GM21576 (cell line): Measurements from ENCODE around the gene CTNNA1.

Experiments
- ATAC-seq: cut with Tn5 transposase; IDR thresholded peaks from one replicate; pipeline ENCODE4 v1.9.1; 2021; ENCODE audit warnings: mild to moderate bottlenecking, moderate library complexity; ENCODE audit not compliant: unreplicated experiment

Gene CTNNA1

GRCh38 chr5:138844812-138845513, 91.7 kb downstream of the CTNNA1 start:
- ATAC-seq: no peak

- no peak for ATAC-seq
Measured at GRCh38 chr5:138849439-138849838, 96.2 kb downstream of the CTNNA1 start.

DNA sequence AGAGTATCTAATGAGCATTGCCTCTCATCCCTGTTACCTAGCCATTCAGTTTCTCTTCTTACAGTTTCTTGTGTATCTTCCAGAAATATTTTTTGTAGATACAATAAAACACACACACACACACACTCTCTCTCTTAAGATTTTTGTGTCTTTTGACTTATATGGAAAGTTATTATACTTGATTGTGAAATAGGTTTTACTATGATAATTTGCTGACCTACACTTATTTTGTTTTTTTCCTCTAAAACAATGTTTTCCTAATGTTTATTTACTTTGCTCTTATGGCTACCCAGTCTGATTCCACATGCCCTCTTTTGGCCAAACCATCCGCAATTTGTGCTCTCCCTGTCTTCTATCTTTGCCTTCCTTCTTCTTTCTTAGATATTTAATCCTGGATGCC, 96.7 kb downstream of the CTNNA1 start:
- no peak for ATAC-seq

DNA sequence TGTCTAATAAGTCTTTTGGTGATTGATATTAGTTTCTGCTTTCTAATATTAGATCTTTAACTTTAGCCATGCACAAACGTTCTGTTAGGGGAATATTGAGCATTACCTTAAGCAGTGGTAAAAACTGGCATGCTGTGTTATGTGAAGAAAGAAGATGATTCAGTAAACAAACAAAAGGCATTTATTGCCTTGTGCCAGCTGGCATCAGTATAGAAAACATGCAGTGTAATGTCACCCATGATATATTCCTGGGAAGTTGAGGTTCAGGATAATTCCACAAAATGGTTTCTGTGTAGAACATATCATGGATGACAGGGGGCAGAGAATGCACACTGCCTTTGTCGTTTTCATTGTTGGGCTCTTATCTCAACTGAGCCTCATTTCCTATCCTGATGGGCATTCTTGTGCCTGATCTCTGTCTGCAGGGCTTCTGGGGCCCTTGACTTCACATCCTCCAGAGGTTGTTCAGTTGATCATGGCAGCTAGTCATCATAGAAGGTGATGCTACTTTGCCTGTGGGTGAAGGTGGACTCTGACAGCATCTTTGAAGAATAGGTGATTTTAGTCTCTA, 97.7 kb downstream of the CTNNA1 start:
- no peak for ATAC-seq

DNA sequence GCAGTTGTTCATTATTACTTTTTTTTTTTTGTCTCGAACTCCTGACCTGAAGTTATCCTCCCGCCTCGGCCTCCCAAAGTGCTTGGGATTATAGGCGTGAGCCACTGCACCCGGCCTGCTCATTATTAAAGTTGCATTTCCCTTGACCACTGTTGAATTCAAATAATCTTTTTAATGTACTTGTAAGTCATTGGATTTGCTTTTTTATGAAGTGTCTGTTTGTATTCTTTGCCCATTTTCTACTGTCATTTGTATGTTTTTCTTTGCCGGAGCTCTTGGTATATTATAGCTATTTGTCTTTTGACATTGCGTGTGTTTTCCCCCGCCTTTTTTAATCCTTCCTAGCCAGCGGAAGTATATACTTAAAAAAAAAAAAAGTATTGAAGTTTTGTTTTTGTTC, 99.9 kb downstream of the CTNNA1 start:
- no peak for ATAC-seq

DNA sequence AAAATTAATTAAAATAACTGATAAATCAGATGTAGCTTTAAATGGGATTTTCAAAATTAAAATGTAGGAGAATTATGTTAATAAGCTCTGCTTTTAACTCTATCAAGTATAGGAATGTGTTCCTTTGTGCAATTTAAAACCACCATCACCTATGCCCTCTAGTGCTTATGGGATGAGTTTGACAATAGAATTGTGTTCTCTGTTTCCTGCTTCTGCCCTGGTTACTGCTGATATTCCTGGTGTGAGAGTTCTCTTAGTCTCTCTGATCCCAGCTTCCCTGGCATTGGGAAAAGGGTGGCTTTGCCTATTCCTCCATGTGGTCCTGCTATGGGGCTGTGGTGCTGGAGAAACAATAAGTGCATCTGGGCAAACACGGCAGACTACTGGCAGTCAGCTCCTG, 113.8 kb downstream of the CTNNA1 start:
- ATAC-seq: no peak

GRCh38 chr5:138869038-138869437, 115.8 kb downstream of the CTNNA1 start:
- no peak for ATAC-seq

GRCh38 chr5:138869763-138870500, 116.7 kb downstream of the CTNNA1 start:
- ATAC-seq: no peak

DNA sequence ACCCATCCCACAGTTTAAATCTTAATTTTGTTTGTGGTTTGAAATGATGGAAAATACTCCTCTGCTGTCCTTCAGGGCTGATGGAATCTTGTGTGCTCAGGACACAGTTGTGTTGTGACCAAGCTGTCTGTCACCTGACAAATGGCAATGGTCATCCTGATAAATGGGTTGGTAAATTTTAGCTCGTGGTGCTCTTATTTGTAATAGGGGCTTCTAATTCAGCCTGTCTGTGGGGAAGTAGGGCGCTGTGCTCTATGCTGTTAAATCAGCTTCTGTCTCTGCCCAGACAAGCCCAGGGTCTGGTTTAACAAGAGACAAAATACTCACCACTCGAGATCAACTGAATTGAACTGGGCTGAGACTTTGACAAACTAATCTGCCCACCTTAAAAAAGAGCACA, 117.4 kb downstream of the CTNNA1 start:
- no peak for ATAC-seq

DNA sequence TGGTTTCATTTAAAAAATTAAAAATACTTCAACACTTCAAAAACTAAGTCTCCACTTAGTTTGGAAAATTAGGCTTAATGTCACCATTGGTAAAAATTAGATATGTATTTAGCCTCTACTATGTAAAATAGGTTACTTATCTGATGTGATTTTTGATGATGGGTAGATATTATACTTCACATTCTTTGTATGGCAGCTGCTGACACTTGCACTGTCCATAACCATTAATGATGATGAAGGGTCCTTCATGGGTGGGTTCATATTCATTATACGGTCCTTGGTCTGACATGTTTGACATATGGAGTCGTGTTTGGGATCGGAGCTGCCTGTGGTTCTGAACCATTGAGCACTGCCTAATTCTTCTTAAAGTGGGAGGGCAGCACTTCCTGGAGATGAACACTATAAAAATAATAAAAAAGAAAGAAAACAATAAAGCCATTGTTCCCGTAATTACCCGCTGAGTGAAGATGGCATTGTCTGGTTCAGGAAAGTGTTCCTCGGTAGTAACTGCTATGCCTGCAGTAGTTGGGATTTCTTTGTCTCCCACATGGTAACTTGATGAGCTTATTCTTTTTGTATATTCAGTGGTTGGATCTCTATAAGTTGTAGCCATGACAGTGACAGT, 119.7 kb downstream of the CTNNA1 start:
- no peak for ATAC-seq

- no peak for ATAC-seq
Measured at GRCh38 chr5:138873466-138874221, 120.4 kb downstream of the CTNNA1 start.

DNA sequence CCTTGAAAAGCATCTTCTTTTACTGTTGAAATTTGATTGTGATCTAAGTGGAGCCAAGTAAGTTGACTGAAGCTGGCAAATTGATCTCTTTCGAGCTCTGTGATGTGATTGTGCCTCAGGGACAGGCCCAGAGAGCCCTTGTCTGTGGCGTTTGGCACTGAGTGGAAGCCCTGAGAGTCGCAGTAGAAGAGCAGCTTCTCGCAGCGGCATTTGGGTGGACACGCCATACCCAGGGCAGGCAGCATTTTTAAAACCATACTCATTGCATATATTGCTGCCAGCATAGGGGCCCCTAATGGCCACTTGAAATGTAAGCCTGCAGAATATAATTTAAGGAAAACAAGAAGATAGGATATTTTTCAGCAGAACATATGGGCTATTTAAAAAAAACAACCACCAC, 121.0 kb downstream of the CTNNA1 start:
- no peak for ATAC-seq

DNA sequence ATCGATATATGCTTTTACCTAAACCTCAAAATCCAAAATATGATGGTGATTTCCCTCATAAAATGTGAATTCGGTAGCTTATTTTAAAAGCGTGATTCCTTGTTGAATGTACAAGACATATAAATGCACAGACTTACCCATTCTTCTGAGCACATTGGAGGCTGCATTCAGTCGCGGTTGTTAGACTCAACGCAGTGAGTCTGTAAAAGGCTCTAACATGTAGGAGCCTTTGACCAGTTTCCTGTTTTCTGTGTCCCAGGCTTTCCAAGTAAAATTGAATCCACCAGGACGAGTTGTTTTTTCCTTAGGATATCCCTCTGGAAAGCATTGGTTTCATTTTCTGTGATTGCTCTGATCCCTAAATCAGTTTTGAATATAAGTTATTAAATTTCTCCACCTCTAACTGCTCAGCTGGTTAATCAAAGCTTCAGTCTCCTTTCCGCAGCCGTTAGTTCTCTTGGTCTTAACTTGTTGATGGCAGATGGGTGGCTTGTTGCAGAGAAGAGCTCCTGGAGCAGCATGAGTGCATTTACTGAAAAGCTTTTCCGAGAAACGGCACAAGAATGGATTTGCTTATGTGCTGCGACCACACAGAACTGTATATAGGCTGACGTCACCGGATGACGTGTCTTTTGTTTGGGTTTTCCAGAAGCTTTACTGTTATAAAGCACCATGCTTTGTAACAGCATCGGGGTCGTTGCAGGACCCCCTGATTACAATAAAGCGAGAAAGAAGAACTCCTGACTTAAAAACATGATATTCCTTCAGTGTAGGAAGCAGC, 121.7 kb downstream of the CTNNA1 start, which contains the start of gene LRRTM2:
TSS of gene LRRTM2 (minus strand) at position 565 of the 781 bp plus-strand sequence. CDS start at position 141, 424 bp downstream.
- ATAC-seq: no peak

DNA sequence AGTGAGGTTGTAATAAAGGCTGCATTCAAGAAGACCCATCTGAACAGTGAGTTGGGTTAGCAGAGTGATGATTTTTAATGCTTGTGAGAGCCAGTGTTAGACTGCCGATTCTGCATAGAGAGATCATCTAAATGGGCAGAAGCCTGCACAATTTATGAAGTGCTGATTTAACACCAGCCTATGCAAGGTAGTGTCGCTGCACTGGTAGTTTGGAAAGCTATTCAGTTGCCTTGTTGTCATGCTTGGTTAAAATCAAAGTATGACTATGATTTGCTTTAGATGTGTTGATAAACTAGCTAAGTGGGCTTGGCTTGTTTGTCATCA, 122.3 kb downstream of the CTNNA1 start:
- ATAC-seq: no peak

GRCh38 chr5:138875946-138876345, 122.7 kb downstream of the CTNNA1 start:
- ATAC-seq: no peak

- no peak for ATAC-seq
Measured at GRCh38 chr5:138876811-138877210, 123.6 kb downstream of the CTNNA1 start.

DNA sequence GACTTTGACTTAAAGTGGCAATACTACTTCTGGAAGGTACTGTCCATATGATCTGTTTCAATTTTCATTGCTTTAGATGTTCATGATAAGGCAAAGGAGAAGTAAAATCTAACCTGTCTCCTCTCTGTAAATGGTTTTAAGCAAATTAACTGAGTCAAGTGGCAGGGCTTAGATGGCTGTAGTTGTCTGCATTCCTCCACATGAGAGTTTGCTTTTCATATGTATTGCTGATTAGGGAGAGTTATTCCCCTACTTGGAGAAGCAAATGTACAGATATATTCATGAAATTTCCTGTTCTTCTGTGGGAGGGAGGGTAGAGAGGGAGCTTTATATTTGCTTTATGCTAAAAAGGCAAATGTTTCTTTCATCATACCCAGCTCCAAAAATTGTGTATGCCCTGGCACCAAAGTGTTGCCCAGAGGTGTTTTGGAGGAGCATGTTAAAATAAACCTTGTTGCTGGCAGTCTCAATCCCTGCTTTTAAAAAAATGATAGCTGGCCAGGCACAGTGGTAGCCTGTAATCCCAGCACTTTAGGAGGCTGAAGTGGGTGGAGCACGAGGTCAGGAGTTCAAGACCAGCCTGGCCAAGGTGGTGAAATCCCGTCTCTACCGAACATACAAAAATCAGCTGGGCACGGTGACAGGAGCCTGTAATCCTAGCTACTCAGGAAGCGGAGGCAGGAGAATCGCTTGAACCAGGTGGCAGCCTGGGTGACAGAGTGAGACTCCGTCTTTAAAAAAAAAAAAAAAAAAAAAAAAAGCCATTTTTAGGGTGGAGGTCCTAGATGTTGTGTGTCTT, 125.4 kb downstream of the CTNNA1 start:
- no peak for ATAC-seq

DNA sequence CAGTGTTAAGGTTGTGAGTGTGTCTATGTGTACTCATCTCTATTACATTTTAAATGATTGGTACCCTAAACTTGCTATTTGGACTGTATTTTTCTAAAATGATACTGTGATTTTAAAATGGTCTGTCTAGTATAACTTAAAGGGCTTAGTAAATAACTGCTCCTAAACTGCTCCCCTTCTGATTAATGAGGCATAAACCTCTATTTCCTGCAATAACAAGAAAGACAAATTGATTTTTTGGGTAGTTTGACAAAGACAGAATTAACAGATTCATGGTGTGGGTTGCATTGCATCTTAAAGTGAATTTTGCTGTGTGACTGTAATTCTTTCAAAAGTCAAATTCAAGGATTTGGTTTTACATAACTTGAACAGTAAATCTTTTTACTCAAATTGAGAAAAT, 130.0 kb downstream of the CTNNA1 start:
- ATAC-seq: no peak

GRCh38 chr5:138884094-138884493, 130.9 kb downstream of the CTNNA1 start:
- no peak for ATAC-seq
